Sigmoid colon (tissue), 7 donors: ENCODE results near the gene COL12A1. TPM values are rescaled to one million over a fixed set of nuclear protein-coding genes. Genes with fewer than 3 reads are reported as not detected.
A peak's percentile ranks its signal among the peaks of the same experiment; 100 is the strongest.

ENCODE experiments used
- DNase-seq: peaks from one replicate; pipeline ENCODE4 v3.0.0-alpha.2; 2019
- H3K27ac ChIP-seq, 4 donors: fragments of 200-600 bp; sonication (generic); one replicate each; pipeline ENCODE4 v1.5.1; 2016 to 2019; ENCODE audit warnings: mild to moderate bottlenecking in 1 of 4
- H3K27me3 ChIP-seq, 3 donors: fragments of 200-600 bp; sonication (generic); one replicate each; pipeline ENCODE4 v1.5.1; 2019; ENCODE audit warnings: mild to moderate bottlenecking in 1 of 3
- H3K36me3 ChIP-seq, 4 donors: fragments of 200-600 bp; sonication (generic); one replicate each; pipeline ENCODE4 v1.5.1; 2016 to 2019
- H3K4me1 ChIP-seq, 4 donors: fragments of 200-600 bp; sonication (generic); one replicate each; pipeline ENCODE4 v1.5.1; 2017 to 2019
- H3K4me3 ChIP-seq, 4 donors: fragments of 200-600 bp; sonication (generic); one replicate each; pipeline ENCODE4 v1.5.1; 2017 to 2019; ENCODE audit warnings: mild to moderate bottlenecking in 2 of 4, moderate library complexity in 1 of 4
- H3K9me3 ChIP-seq, 4 donors: fragments of 200-600 bp in 3 of 4; sonication (generic) in 3 of 4; one replicate each; pipeline versions ENCODE4 v1.5.1 to v1.6.1; 2013 to 2019
- EP300 ChIP-seq, 4 donors: sonication (generic); formaldehyde crosslinking; IDR thresholded peaks; one replicate each; pipeline ENCODE4 v1.6.1; 2017; ENCODE audit warnings: antibody characterized with exemption in 4 of 4
- POLR2A ChIP-seq, 2 donors: fragments of 450-650 bp; IDR thresholded peaks; one replicate each; pipeline ENCODE4 v1.6.1; 2016; ENCODE audit warnings: antibody characterized with exemption in 2 of 2, mild to moderate bottlenecking in 2 of 2, moderate library complexity in 2 of 2
- POLR2AphosphoS5 ChIP-seq, 4 donors: sonication (generic); formaldehyde crosslinking; IDR thresholded peaks; one replicate each; pipeline ENCODE4 v1.6.1; 2017; ENCODE audit warnings: antibody characterized with exemption in 4 of 4
- WGBS, 2 donors: extraction: QIAGEN DNeasy Blood & Tissue Kit; methylation state at CpG; one replicate each; pipeline ENCODE4 v1.1.7; 2013; 5-methylcytosine and 5-hydroxymethylcytosine counted together
- intact Hi-C: fragments of 100-400 bp; cut with DNase I; formaldehyde crosslinking; loops from one replicate; pipeline ENCODE4 v1.15.1; 2023
- polyA plus RNA-seq, 3 donors: library from polyadenylated mRNA; stranded (reverse); fragments of 200-250 nt; gene quantifications; one replicate each; pipeline ENCODE4 v1.2.3, GENCODE V29; 2013
- total RNA-seq, 4 donors: library from RNA; depleted of rRNA; stranded (reverse); fragments of >200 nt; gene quantifications; one replicate each; pipeline ENCODE4 v1.1.0, GENCODE V29; 2016
- TF ChIP-seq, protein P1 (sequence below), 4 experiments: fragments of 450-650 bp in 3 of 4; fragments of 200-600 bp in 1 of 4; IDR thresholded peaks; one replicate each; pipeline ENCODE4 v1.5.1; 2016 to 2019; ENCODE audit warnings: antibody characterized with exemption in 4 of 4, mild to moderate bottlenecking in 3 of 4, moderate library complexity in 2 of 4
- donor health status: healthy with polysubstance abuse.
- donor health status: Bipolar disorder and iron deficiency.
- donor health status: healthy.

COL12A1 gene
- total and polyA plus RNA-seq, 7 donors = 2.1 to 328 (median 129) TPM

DNA sequence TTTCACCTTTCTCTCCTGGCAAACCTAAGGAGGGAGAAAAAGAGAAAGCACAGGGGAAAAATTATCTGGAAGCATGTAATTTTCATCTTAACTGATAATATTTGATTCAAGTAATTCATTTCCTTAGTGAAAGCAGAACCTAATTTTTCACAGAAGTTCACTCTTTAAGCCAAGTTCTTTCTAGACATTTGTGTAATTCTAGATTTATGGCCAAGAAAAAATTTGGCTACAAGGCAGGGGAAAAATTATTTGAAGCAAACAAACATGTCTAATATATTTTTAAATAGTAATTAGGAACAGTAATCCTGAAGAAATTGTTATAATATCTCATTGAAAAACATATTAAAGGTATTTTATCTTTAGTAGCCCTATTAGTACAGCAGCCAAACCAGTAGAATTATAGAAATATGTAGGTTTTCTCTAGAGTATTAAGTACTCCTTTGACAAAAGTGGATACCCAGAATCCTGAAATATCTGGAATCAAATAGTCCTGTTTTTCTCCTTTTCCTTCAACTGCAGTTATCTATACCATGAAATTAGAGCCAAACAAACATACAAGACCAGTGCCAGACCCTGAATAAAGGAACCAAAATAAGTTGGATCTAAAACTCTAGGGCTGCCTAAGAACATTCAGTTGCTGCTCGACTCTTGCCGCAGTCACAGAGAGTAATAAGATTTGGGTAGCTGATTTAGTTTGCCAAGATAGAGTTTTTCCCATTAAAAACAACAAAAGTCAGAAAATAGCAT lies 116.5 kb downstream of the COL12A1 start:
- WGBS, 2 donors = 88 to 98% methylated on average over 2 of the region's 2 CpGs
- Histone ChIP-seq H3K4me1 (peaks cover 0 to 28% (median 14%) of the 10 kb centered on the region in 4 donors), H3K27ac (peak overlapping the region in 3 of 4 donors; percentile 22 to 44 (median 37)), H3K36me3 (peaks cover 0 to 43% (median 16%) of the 10 kb centered on the region in 4 donors), H3K4me3 (no peak overlapping the region), H3K9me3 (no peaks in the 10 kb centered on the region), H3K27me3 (no peaks in the 10 kb centered on the region)
- no peak for DNase-seq
- intact Hi-C loops = no loop called here
- no peak for TF ChIP-seq EP300 (IDR thresholded peaks at IDR 0.05)
- no peak for TF ChIP-seq POLR2AphosphoS5 (IDR thresholded peaks at IDR 0.05)
- TF ChIP-seq POLR2A (IDR thresholded peaks at IDR 0.05) = no peak
- TF ChIP-seq, protein P1, sequence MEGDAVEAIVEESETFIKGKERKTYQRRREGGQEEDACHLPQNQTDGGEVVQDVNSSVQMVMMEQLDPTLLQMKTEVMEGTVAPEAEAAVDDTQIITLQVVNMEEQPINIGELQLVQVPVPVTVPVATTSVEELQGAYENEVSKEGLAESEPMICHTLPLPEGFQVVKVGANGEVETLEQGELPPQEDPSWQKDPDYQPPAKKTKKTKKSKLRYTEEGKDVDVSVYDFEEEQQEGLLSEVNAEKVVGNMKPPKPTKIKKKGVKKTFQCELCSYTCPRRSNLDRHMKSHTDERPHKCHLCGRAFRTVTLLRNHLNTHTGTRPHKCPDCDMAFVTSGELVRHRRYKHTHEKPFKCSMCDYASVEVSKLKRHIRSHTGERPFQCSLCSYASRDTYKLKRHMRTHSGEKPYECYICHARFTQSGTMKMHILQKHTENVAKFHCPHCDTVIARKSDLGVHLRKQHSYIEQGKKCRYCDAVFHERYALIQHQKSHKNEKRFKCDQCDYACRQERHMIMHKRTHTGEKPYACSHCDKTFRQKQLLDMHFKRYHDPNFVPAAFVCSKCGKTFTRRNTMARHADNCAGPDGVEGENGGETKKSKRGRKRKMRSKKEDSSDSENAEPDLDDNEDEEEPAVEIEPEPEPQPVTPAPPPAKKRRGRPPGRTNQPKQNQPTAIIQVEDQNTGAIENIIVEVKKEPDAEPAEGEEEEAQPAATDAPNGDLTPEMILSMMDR (IDR thresholded peaks at IDR 0.05) = no peak

DNA sequence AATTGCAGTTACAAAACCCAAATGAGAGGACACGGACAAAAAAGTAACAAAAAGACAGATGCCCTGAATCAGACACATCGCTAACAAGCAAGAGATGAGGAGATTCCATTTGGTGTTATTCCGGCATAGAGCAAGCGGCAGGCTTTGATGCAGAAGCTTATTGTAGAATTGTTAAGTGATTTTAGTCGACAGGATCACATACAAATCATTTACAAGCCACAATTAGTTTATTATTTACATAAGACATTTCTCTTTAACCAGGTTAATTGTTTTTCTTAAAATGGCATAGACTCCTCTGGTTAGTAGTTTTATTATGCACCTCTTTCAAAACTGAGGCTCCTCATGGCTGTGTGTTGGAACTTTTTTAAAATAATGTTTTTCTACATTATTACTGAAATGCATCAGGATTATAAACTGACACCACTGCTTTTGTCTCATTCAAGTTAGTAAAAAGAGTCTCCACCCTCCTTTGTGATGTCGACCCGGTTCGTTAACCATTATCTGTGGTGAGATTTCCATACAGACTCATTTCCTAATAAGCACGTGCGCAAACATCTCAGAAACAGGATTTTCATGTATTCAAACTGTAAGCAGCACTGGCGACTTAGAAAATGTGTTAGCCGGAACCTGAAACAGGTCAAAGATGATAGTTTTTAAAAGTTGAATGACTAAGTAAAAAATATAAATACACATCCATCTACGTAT lies 119.8 kb downstream of the COL12A1 start:
- Histone ChIP-seq H3K27ac (peak overlapping the region in 2 of 4 donors; percentile 63 to 78), H3K36me3 (peaks cover 0 to 43% (median 16%) of the 10 kb centered on the region in 4 donors), H3K4me1 (peaks cover 0 to 25% (median 11%) of the 10 kb centered on the region in 4 donors), H3K27me3 (no peaks in the 10 kb centered on the region), H3K9me3 (no peaks in the 10 kb centered on the region), H3K4me3 (no peak overlapping the region)
- intact Hi-C loops = no loop called here
- WGBS, 2 donors = 78 to 86% methylated on average over 13 of the region's 13 CpGs
- no peak for DNase-seq
- TF ChIP-seq EP300 (IDR thresholded peaks at IDR 0.05) = no peak
- no peak for TF ChIP-seq POLR2A (IDR thresholded peaks at IDR 0.05)
- no peak for TF ChIP-seq POLR2AphosphoS5 (IDR thresholded peaks at IDR 0.05)
- TF ChIP-seq, protein P1 (IDR thresholded peaks at IDR 0.05) = no peak

DNA sequence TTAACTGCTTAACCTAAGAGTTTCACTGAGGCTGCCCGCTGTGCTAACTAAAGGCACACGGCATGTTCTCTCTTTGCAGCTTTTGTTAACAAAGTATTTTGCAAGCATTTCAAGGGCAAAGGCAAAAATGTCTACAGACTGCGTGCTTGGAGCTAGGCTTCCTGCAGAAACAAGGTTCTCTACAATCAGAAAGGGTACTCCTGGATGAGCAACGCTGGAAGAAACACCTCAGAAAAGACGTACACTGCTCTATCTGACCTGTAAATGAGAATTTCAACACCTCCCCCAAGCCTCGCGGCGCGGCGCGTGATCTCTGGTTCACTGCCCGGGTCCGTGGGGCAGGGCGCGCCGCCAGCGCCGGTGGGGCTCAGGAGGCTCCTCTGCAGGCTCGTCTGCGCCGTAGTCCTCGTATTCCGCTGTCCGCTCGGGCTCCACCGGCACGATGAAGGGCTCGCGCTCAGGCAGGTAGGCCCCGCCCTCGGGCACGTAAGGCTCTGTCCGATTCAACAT lies 120.9 kb downstream of the COL12A1 start:
- Histone ChIP-seq H3K36me3 (peaks cover 0 to 32% (median 15%) of the 10 kb centered on the region in 4 donors), H3K9me3 (no peaks in the 10 kb centered on the region), H3K27ac (peak overlapping the region; percentile 33 to 78 (median 58)), H3K4me3 (peak overlapping the region; percentile 31 to 49 (median 38)), H3K27me3 (no peaks in the 10 kb centered on the region), H3K4me1 (peaks cover 0 to 25% (median 11%) of the 10 kb centered on the region in 4 donors)
- TF ChIP-seq EP300 (IDR thresholded peaks at IDR 0.05) (no peak), POLR2AphosphoS5 (IDR thresholded peaks at IDR 0.05) (peak in 2 of 4 donors; percentile 44 to 47)
- DNase-seq = peak; percentile 68
- intact Hi-C loops = no loop called here
- WGBS, 2 donors = 10 to 12% methylated on average over 33 of the region's 33 CpGs

DNA sequence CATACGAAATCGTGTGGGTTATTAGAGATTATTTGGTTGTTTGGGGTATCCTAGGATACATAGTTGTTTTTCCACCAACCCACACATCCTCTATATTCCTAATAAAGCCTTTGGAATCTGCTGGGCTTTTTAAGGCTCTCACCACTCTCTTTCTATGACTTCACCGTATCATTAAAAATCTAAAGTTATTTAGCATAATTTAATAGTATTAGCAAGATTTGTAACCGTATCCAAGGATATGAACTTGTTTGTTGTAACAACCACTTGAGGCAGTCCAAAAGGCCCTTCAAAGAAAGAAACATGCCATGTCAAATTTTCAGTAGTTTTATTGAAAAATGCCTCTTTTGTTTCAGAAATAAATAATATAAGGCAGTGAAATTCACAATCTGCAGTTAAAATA lies 121.8 kb downstream of the COL12A1 start:
- Histone ChIP-seq H3K27ac (peak overlapping the region in 1 of 4 donors; percentile 78), H3K27me3 (no peaks in the 10 kb centered on the region), H3K36me3 (peaks cover 0 to 23% (median 13%) of the 10 kb centered on the region in 4 donors), H3K4me3 (no peak overlapping the region), H3K4me1 (peaks cover 0 to 21% (median 9%) of the 10 kb centered on the region in 4 donors), H3K9me3 (no peaks in the 10 kb centered on the region)
- TF ChIP-seq POLR2A (IDR thresholded peaks at IDR 0.05) (no peak), POLR2AphosphoS5 (IDR thresholded peaks at IDR 0.05) (no peak), EP300 (IDR thresholded peaks at IDR 0.05) (no peak)
- TF ChIP-seq, protein P1 (IDR thresholded peaks at IDR 0.05) = no peak
- WGBS, 2 donors = 76 to 82% methylated on average over 4 of the region's 4 CpGs
- intact Hi-C loops = no loop called here
- DNase-seq = no peak

DNA sequence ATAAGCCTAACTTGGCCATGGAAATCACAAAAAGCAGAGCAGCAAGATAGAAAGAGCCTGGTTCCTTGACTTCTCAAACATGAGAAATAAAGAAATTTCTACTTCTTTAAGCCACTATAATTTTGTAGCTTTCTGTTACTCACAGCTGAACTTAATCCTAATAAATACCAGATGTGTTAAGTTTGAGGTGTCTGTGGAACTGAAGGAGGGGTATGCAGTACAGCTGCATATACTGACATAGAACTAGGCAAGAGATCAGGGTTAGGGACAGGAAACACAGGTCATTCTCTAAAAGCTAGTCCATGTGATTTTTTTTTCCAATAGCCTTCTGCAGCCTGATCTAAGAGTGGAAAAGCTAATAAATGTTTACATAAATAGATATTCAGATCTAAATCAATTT lies 123.9 kb downstream of the COL12A1 start:
- no peak for TF ChIP-seq EP300 (IDR thresholded peaks at IDR 0.05)
- no peak for TF ChIP-seq POLR2AphosphoS5 (IDR thresholded peaks at IDR 0.05)
- TF ChIP-seq, protein P1 (IDR thresholded peaks at IDR 0.05) = no peak
- TF ChIP-seq POLR2A (IDR thresholded peaks at IDR 0.05) = no peak
- intact Hi-C loops = no loop called here

More for the DNA sequence above, 123.9 kb downstream of the COL12A1 start:
- Histone ChIP-seq H3K4me3 (no peak overlapping the region), H3K27ac (no peak overlapping the region), H3K36me3 (peaks cover 0 to 3% (median 1%) of the 10 kb centered on the region in 4 donors), H3K9me3 (no peaks in the 10 kb centered on the region), H3K27me3 (no peaks in the 10 kb centered on the region), H3K4me1 (peaks cover 0 to 20% (median 7%) of the 10 kb centered on the region in 4 donors)
- no peak for DNase-seq
